ENCODE measurements around the gene TMEM165.

GRCh38 chr4:55396308-55397125 is 760 bp downstream of the TMEM165 start:
- TF ChIP-seq POLR2AphosphoS5 (IDR thresholded peaks at IDR 0.05), result peak; percentile 9 to 35 (median 28)
- no peak for TF ChIP-seq CTCF (IDR thresholded peaks at IDR 0.05)
